ENCODE measurements around the gene PCDH15.

PCDH15 gene

GRCh38 chr10:54067361-54067760 is 733.7 kb downstream of the PCDH15 start:
- H3K4me1 ChIP-seq (ENCODE audit: control insufficient read depth, insufficient read depth, low read length), result no peaks in the 10 kb centered on the region
- no peak overlapping the region for H3K9ac ChIP-seq (ENCODE audit: low read length)
- no peaks in the 10 kb centered on the region for H3K27me3 ChIP-seq (ENCODE audit: control insufficient read depth, insufficient read depth, low read length)
- H3K27ac ChIP-seq (ENCODE audit: low read depth, low read length), result no peak overlapping the region
- no peaks in the 10 kb centered on the region for H3K36me3 ChIP-seq (ENCODE audit: control insufficient read depth, insufficient read depth, low read length)
- H3K4me3 ChIP-seq (ENCODE audit: low read length), result no peak overlapping the region

DNA sequence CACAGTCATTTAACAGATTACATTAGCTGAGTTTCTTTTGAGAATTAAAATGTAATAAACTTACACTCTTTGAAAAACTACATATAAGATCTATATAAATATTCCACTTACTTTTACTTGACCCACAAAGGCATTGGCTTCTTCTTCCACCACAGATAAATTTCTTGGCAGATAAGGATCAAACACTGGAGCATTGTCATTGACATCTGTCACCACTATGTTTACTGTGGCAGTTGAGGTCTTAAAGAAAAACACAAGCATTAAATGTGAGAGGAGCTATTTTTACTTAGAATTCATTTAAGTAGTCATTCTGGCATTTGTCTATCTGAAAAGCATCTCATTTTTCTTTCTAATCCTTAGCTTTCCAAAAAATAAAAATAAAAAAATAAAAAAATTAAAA is 734.4 kb downstream of the PCDH15 start:
- H3K4me3 ChIP-seq (ENCODE audit: low read length), result no peak overlapping the region
- H3K36me3 ChIP-seq (ENCODE audit: control insufficient read depth, insufficient read depth, low read length), result no peaks in the 10 kb centered on the region
- H3K27me3 ChIP-seq (ENCODE audit: control insufficient read depth, insufficient read depth, low read length), result no peaks in the 10 kb centered on the region
- no peaks in the 10 kb centered on the region for H3K4me1 ChIP-seq (ENCODE audit: control insufficient read depth, insufficient read depth, low read length)
- no peak overlapping the region for H3K9ac ChIP-seq (ENCODE audit: low read length)
- no peak overlapping the region for H3K27ac ChIP-seq (ENCODE audit: low read depth, low read length)

GRCh38 chr10:54065106-54065505 is 735.9 kb downstream of the PCDH15 start:
- Histone ChIP-seq H3K27me3 (ENCODE audit: control insufficient read depth, insufficient read depth, low read length) (no peaks in the 10 kb centered on the region), H3K4me3 (ENCODE audit: low read length) (no peak overlapping the region), H3K36me3 (ENCODE audit: control insufficient read depth, insufficient read depth, low read length) (no peaks in the 10 kb centered on the region), H3K4me1 (ENCODE audit: control insufficient read depth, insufficient read depth, low read length) (no peaks in the 10 kb centered on the region), H3K9ac (ENCODE audit: low read length) (no peak overlapping the region), H3K27ac (ENCODE audit: low read depth, low read length) (no peak overlapping the region)

DNA sequence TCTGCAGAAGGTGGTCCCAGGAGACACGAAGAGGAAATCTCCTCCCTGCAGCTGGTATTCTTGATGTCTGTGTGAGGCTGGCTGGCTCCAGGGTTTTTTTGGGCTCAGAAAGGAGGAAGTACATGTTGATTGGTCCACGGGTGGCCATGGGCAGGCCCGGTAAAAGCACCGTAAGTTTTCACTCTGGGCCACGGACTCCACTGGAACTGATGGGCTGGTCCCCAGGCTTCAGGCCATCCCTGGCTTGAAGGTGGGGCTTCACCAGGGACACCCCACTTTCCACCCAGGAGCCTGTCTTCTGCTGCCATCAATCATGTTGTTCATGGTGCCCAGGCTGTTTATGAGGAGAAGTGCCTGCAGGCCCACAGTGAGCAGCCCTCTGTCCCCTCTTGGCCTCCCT is 736.8 kb downstream of the PCDH15 start:
- Histone ChIP-seq H3K27me3 (ENCODE audit: control insufficient read depth, insufficient read depth, low read length) (no peaks in the 10 kb centered on the region), H3K4me1 (ENCODE audit: control insufficient read depth, insufficient read depth, low read length) (no peaks in the 10 kb centered on the region), H3K4me3 (ENCODE audit: low read length) (no peak overlapping the region), H3K27ac (ENCODE audit: low read depth, low read length) (no peak overlapping the region), H3K9ac (ENCODE audit: low read length) (no peak overlapping the region), H3K36me3 (ENCODE audit: control insufficient read depth, insufficient read depth, low read length) (no peaks in the 10 kb centered on the region)

- no peaks in the 10 kb centered on the region for H3K27me3 ChIP-seq (ENCODE audit: control insufficient read depth, insufficient read depth, low read length)
- H3K36me3 ChIP-seq (ENCODE audit: control insufficient read depth, insufficient read depth, low read length), result no peaks in the 10 kb centered on the region
- H3K9ac ChIP-seq (ENCODE audit: low read length), result no peak overlapping the region
Measured at GRCh38 chr10:54063514-54063913, 737.5 kb downstream of the PCDH15 start.

GRCh38 chr10:54060572-54060971 is 740.5 kb downstream of the PCDH15 start:
- Histone ChIP-seq H3K9ac (ENCODE audit: low read length) (no peak overlapping the region), H3K27me3 (ENCODE audit: control insufficient read depth, insufficient read depth, low read length) (no peaks in the 10 kb centered on the region), H3K27ac (ENCODE audit: low read depth, low read length) (no peak overlapping the region), H3K4me3 (ENCODE audit: low read length) (no peak overlapping the region), H3K4me1 (ENCODE audit: control insufficient read depth, insufficient read depth, low read length) (peaks cover under 1% of the 10 kb centered on the region), H3K36me3 (ENCODE audit: control insufficient read depth, insufficient read depth, low read length) (no peaks in the 10 kb centered on the region)

More at GRCh38 chr10:54063514-54063913, 737.5 kb downstream of the PCDH15 start:
- Histone ChIP-seq H3K4me1 (ENCODE audit: control insufficient read depth, insufficient read depth, low read length) (no peaks in the 10 kb centered on the region), H3K4me3 (ENCODE audit: low read length) (no peak overlapping the region), H3K27ac (ENCODE audit: low read depth, low read length) (no peak overlapping the region)

DNA sequence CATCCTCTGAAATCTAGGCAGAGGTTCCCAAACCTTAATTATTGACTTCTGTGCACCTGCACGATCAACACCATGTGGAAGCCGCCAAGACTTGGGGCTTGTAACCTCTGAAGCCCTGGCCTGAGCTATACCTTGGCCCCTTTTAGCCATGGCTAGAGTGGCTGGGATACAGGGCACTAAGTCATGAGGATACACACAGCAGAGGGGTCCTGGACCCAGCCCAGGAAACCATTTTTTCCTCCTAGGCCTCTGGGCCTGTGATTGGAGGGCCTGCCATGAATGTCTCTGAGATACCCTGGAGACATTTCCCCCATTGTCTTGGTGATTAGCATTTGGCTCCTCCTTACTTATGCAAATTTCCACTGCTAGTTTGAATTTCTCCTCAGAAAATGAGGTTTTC is 743.7 kb downstream of the PCDH15 start:
- Histone ChIP-seq H3K9ac (ENCODE audit: low read length) (no peak overlapping the region), H3K4me1 (ENCODE audit: control insufficient read depth, insufficient read depth, low read length) (peaks cover 2% of the 10 kb centered on the region), H3K27ac (ENCODE audit: low read depth, low read length) (no peak overlapping the region), H3K4me3 (ENCODE audit: low read length) (no peak overlapping the region), H3K27me3 (ENCODE audit: control insufficient read depth, insufficient read depth, low read length) (no peaks in the 10 kb centered on the region), H3K36me3 (ENCODE audit: control insufficient read depth, insufficient read depth, low read length) (no peaks in the 10 kb centered on the region)

DNA sequence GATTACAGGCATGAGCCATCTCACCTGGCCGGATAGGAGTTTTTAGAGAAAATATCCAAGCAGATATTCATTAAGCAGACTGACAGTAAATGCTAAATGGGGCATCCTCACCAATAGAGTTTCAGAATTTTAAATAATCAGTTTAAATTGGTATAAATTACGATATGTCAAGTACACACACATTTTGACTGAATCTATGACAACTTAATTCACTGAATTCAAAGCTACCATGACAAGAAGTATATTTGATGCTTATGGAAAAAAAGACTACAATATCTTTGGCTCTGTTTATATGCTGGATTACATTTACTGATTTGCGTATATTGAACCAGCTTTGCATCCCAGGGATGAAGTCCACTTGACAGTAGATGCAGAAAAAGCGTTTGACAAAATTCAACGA is 774.7 kb downstream of the PCDH15 start:
- H3K4me1 ChIP-seq (ENCODE audit: control insufficient read depth, insufficient read depth, low read length), result no peaks in the 10 kb centered on the region
- H3K36me3 ChIP-seq (ENCODE audit: control insufficient read depth, insufficient read depth, low read length), result no peaks in the 10 kb centered on the region
- H3K27ac ChIP-seq (ENCODE audit: low read depth, low read length), result no peak overlapping the region
- H3K9ac ChIP-seq (ENCODE audit: low read length), result no peak overlapping the region
- H3K4me3 ChIP-seq (ENCODE audit: low read length), result no peak overlapping the region
- no peaks in the 10 kb centered on the region for H3K27me3 ChIP-seq (ENCODE audit: control insufficient read depth, insufficient read depth, low read length)

DNA sequence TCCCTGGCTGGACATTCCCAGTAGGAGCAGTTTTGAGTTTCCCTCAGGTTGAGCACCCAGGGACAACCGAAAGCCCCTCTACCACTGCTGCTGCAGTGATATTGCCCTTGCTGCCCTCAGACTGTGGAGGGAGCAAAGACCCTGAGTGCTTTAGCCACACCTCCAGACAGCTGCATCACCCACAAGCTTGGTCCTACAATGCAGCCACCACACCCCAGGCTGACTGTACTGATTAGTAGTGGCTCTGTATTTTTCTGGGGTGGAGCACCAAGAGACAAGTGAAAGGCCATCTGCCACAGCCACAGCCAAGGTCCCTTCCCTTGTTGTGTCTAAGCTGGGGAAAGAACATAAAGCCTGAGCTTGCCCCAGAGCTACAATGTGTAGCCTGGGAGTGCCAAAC is 789.9 kb downstream of the PCDH15 start:
- Histone ChIP-seq H3K4me1 (ENCODE audit: control insufficient read depth, insufficient read depth, low read length) (no peaks in the 10 kb centered on the region), H3K27ac (ENCODE audit: low read depth, low read length) (no peak overlapping the region), H3K4me3 (ENCODE audit: low read length) (no peak overlapping the region), H3K36me3 (ENCODE audit: control insufficient read depth, insufficient read depth, low read length) (no peaks in the 10 kb centered on the region), H3K27me3 (ENCODE audit: control insufficient read depth, insufficient read depth, low read length) (no peaks in the 10 kb centered on the region), H3K9ac (ENCODE audit: low read length) (no peak overlapping the region)

DNA sequence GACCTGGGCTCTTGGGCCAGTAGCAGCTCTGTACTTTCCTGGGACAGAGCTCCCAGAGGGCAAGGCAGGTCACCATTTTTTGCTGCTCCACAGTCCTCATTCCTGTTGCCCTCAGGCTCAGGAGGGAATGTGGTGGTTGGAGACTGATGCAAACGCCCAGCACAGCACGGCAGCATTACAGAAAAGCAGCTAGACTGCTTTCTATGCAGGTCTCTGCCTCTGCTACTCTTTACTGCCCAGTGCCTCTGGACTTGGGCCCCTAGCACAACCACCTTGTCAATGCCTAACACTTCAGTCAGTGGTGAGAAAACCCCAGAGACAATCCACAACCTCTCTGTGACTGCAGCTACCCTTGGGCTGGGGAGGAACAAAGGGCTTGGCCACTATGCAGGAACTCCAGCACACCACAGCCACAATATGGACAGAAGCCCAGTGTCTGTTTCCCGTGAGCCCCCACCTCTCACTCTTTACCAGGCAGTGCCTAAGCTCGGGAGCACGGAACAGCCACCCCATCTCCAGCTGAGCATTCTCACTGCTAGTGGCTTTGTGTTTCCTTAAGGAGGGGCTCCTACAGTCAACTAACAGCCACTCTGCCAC is 790.6 kb downstream of the PCDH15 start:
- H3K27ac ChIP-seq (ENCODE audit: low read depth, low read length), result no peak overlapping the region
- H3K4me3 ChIP-seq (ENCODE audit: low read length), result no peak overlapping the region
- no peaks in the 10 kb centered on the region for H3K27me3 ChIP-seq (ENCODE audit: control insufficient read depth, insufficient read depth, low read length)
- H3K4me1 ChIP-seq (ENCODE audit: control insufficient read depth, insufficient read depth, low read length), result no peaks in the 10 kb centered on the region
- no peaks in the 10 kb centered on the region for H3K36me3 ChIP-seq (ENCODE audit: control insufficient read depth, insufficient read depth, low read length)
- H3K9ac ChIP-seq (ENCODE audit: low read length), result no peak overlapping the region

DNA sequence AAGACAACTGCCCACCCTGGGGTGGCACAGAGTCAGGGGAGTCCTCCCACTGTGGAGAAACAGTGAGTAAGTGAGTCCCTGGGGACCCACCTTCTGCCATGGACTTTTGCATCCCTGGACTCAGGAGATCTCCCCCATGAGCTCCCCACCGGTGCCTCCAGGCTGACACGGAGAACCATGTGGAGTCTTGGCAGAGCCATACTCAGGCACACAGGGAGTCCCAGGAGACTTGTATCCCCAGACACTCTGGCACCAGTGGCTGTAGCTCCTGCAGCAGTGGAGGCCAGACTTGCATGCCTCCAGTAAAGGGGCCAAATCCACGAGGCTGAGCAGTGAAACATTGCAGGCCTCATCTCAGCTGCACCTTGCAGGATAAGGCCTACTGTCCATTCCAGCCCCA is 791.4 kb downstream of the PCDH15 start:
- no peak overlapping the region for H3K9ac ChIP-seq (ENCODE audit: low read length)
- H3K36me3 ChIP-seq (ENCODE audit: control insufficient read depth, insufficient read depth, low read length), result no peaks in the 10 kb centered on the region
- H3K4me1 ChIP-seq (ENCODE audit: control insufficient read depth, insufficient read depth, low read length), result no peaks in the 10 kb centered on the region
- H3K27me3 ChIP-seq (ENCODE audit: control insufficient read depth, insufficient read depth, low read length), result no peaks in the 10 kb centered on the region
- H3K27ac ChIP-seq (ENCODE audit: low read depth, low read length), result no peak overlapping the region
- no peak overlapping the region for H3K4me3 ChIP-seq (ENCODE audit: low read length)

DNA sequence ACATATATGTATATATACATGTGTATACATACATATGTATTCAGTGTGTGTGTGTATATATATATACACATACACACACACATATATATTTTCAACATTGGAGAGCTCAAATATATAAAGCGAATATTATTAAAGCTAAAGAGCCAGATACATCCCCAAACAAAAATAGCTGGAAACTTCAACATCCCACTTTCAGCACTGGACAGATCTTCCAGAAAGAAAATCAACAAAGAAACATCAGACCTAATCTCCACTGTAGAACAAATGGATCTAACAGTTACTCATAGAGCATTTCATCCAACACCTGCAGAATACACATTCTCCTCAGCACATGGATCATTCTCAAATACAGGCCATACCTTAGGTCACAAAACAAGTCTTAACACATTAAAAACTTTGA is 799.0 kb downstream of the PCDH15 start:
- Histone ChIP-seq H3K27ac (ENCODE audit: low read depth, low read length) (no peak overlapping the region), H3K4me3 (ENCODE audit: low read length) (no peak overlapping the region), H3K27me3 (ENCODE audit: control insufficient read depth, insufficient read depth, low read length) (no peaks in the 10 kb centered on the region), H3K9ac (ENCODE audit: low read length) (no peak overlapping the region), H3K4me1 (ENCODE audit: control insufficient read depth, insufficient read depth, low read length) (no peaks in the 10 kb centered on the region), H3K36me3 (ENCODE audit: control insufficient read depth, insufficient read depth, low read length) (no peaks in the 10 kb centered on the region)

- H3K27me3 ChIP-seq (ENCODE audit: control insufficient read depth, insufficient read depth, low read length), result no peaks in the 10 kb centered on the region
Measured at GRCh38 chr10:53997953-53998352, 803.1 kb downstream of the PCDH15 start.

More at GRCh38 chr10:53997953-53998352, 803.1 kb downstream of the PCDH15 start:
- H3K27ac ChIP-seq (ENCODE audit: low read depth, low read length), result no peak overlapping the region
- no peaks in the 10 kb centered on the region for H3K4me1 ChIP-seq (ENCODE audit: control insufficient read depth, insufficient read depth, low read length)
- no peaks in the 10 kb centered on the region for H3K36me3 ChIP-seq (ENCODE audit: control insufficient read depth, insufficient read depth, low read length)
- no peak overlapping the region for H3K4me3 ChIP-seq (ENCODE audit: low read length)
- no peak overlapping the region for H3K9ac ChIP-seq (ENCODE audit: low read length)
